PFSK-1 (cell line): ENCODE measurements around the gene ELK3.

Experiments
- POLR2AphosphoS5 ChIP-seq: IDR thresholded peaks from 2 replicates; pipeline ENCODE4 v1.6.1; 2012; ENCODE audit warnings: low read depth, mild to moderate bottlenecking, control low read depth, low read length, moderate library complexity
- SIN3A ChIP-seq: IDR thresholded peaks from 2 replicates; pipeline ENCODE4 v1.6.1; 2012; ENCODE audit warnings: mild to moderate bottlenecking, low read length, moderate library complexity, borderline replicate concordance; ENCODE audit not compliant: insufficient read depth
- TAF1 ChIP-seq: IDR thresholded peaks from 2 replicates; pipeline ENCODE4 v1.6.1; 2012; ENCODE audit warnings: low read length, control low read depth, borderline replicate concordance; ENCODE audit not compliant: insufficient read depth

- TF ChIP-seq SIN3A (no peak), POLR2AphosphoS5 (peak; percentile 52; the same call in 1 of the 2 replicates), TAF1 (no peak)
Measured at GRCh38 chr12:96194576-96194889, 358 bp downstream of the ELK3 start.
